Activated T-helper 1 cell treated with Interleukin-2 at 50 U/mL for 16 hours (primary cell): ENCODE results near the gene TAS2R40.
"Not testable (repeated sequence)": the region's sequence is repeated elsewhere in the genome, so short reads cannot be mapped to it uniquely, and the experiment has no call there.

Source experiments
- DNase-seq: peaks from one replicate; pipeline ENCODE4 v3.0.0-alpha.2; 2020; ENCODE audit warnings: low read depth

The TAS2R40 gene

GRCh38 chr7:143250199-143250598, 28.4 kb downstream of the TAS2R40 start:
- DNase-seq = no peak

GRCh38 chr7:143250822-143251221, 29.0 kb downstream of the TAS2R40 start:
- DNase-seq = no peak

GRCh38 chr7:143252006-143252405, 30.2 kb downstream of the TAS2R40 start:
- DNase-seq = no peak

- no peak for DNase-seq
Measured at GRCh38 chr7:143255564-143255963, 33.7 kb downstream of the TAS2R40 start.

- no peak for DNase-seq
Measured at GRCh38 chr7:143256325-143256724, 34.5 kb downstream of the TAS2R40 start.

- no peak for DNase-seq
Measured at GRCh38 chr7:143256932-143257331, 35.1 kb downstream of the TAS2R40 start.

GRCh38 chr7:143257501-143257900, 35.7 kb downstream of the TAS2R40 start:
- no peak for DNase-seq

- no peak for DNase-seq
Measured at GRCh38 chr7:143258831-143259230, 37.0 kb downstream of the TAS2R40 start.

- DNase-seq = no peak
Measured at GRCh38 chr7:143259765-143260164, 37.9 kb downstream of the TAS2R40 start.

GRCh38 chr7:143261901-143262300, 40.1 kb downstream of the TAS2R40 start:
- no peak for DNase-seq

GRCh38 chr7:143263266-143264195, 41.7 kb downstream of the TAS2R40 start, which contains the start of gene GSTK1:
TSS of gene GSTK1 (plus strand) at chr7:143263441. CDS start at chr7:143263514, 73 bp downstream.
- DNase-seq = peak; percentile 78

GRCh38 chr7:143264196-143264568, 42.3 kb downstream of the TAS2R40 start:
- not testable (repeated sequence) for DNase-seq

GRCh38 chr7:143265017-143265693, 43.3 kb downstream of the TAS2R40 start:
- no peak for DNase-seq

- DNase-seq = no peak
Measured at GRCh38 chr7:143269251-143269650, 47.4 kb downstream of the TAS2R40 start.

GRCh38 chr7:143271240-143271639, 49.4 kb downstream of the TAS2R40 start:
- DNase-seq = no peak
